ENCODE results near the gene LRRN3.

DNA sequence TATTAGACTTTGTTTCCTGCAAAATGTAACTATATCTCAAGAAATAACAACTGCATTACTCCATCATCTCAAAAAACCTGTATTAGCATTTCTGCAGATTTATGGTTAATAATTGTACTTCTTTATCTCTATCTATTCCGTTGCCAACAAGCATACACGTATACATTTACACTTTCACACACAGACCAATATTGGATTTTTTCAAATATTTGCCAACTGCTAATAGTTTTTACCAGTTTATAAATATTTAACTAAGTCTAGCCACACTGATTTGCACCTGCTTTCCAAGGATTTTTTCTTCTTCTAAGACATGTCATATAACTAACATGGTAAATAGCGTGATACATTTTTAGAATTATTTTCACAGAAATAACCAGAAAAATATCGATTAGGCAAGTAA is 12.2 kb downstream of the LRRN3 start:
- no peak for TF ChIP-seq EZH2 (IDR thresholded peaks at IDR 0.05; ENCODE audit: borderline replicate concordance)
- TF ChIP-seq, protein P1, sequence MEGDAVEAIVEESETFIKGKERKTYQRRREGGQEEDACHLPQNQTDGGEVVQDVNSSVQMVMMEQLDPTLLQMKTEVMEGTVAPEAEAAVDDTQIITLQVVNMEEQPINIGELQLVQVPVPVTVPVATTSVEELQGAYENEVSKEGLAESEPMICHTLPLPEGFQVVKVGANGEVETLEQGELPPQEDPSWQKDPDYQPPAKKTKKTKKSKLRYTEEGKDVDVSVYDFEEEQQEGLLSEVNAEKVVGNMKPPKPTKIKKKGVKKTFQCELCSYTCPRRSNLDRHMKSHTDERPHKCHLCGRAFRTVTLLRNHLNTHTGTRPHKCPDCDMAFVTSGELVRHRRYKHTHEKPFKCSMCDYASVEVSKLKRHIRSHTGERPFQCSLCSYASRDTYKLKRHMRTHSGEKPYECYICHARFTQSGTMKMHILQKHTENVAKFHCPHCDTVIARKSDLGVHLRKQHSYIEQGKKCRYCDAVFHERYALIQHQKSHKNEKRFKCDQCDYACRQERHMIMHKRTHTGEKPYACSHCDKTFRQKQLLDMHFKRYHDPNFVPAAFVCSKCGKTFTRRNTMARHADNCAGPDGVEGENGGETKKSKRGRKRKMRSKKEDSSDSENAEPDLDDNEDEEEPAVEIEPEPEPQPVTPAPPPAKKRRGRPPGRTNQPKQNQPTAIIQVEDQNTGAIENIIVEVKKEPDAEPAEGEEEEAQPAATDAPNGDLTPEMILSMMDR (IDR thresholded peaks at IDR 0.05; ENCODE audit: poor library complexity) = no peak
- TF ChIP-seq EZH2phosphoT487 (IDR thresholded peaks at IDR 0.05; ENCODE audit: low read depth, severe bottlenecking, unreplicated experiment) = no peak

Data from hepatocyte (in vitro differentiated cells).